ENCODE measurements around the gene FAF1. TPM values are rescaled to one million over a fixed set of nuclear protein-coding genes. Genes with fewer than 3 reads are reported as not detected.
A peak's percentile ranks its signal among the peaks of the same experiment; 100 is the strongest.

The FAF1 gene
- total RNA-seq, 1 donor from 2014 or later, result 46.4 TPM

- Histone ChIP-seq H3K27me3 (peaks cover 11% of the 10 kb centered on the region), H3K9me3 (no peaks in the 10 kb centered on the region), H3K4me1 (no peaks in the 10 kb centered on the region), H3K36me3 (no peaks in the 10 kb centered on the region), H3K27ac (peak within 1 kb of the TSS; percentile 94), H3K4me3 (peak within 1 kb of the TSS; percentile 73)
- peak; percentile 8 for ATAC-seq
- TF ChIP-seq CTCF (IDR thresholded peaks at IDR 0.05), result no peak
- intact Hi-C loops (cut with DNase I), result no loop called here
- DNase-seq, result peak; percentile 76
Measured at GRCh38 chr1:50969611-50970508, 9.8 kb upstream of the FAF1 start, which contains the start of gene CDKN2C. CDKN2C (plus strand) TSS chr1:50970245; CDS start chr1:50970369, 124 bp downstream.

GRCh38 chr1:50968821-50969610, 8.9 kb upstream of the FAF1 start:
- DNase-seq, result peak; percentile 79
- H3K27me3 ChIP-seq, result peaks cover 8% of the 10 kb centered on the region
- no peaks in the 10 kb centered on the region for H3K4me1 ChIP-seq
- no peak for TF ChIP-seq CTCF (IDR thresholded peaks at IDR 0.05)
- intact Hi-C loops (cut with DNase I), result no loop called here
- peak overlapping the region; percentile 73 for H3K4me3 ChIP-seq
- ATAC-seq, result peak; percentile 53
- H3K9me3 ChIP-seq, result no peaks in the 10 kb centered on the region
- peak overlapping the region; percentile 94 for H3K27ac ChIP-seq
- no peaks in the 10 kb centered on the region for H3K36me3 ChIP-seq

- no peaks in the 10 kb centered on the region for H3K9me3 ChIP-seq
- TF ChIP-seq CTCF (IDR thresholded peaks at IDR 0.05), result peak; percentile 47
- ATAC-seq, result peak; percentile 96
- peak overlapping the region; percentile 73 for H3K4me3 ChIP-seq
- no peaks in the 10 kb centered on the region for H3K36me3 ChIP-seq
- peaks cover 7% of the 10 kb centered on the region for H3K27me3 ChIP-seq
- no peaks in the 10 kb centered on the region for H3K4me1 ChIP-seq
- H3K27ac ChIP-seq, result peak overlapping the region; percentile 94
- peak; percentile 96 for DNase-seq
- intact Hi-C loops (cut with DNase I), result no loop called here
Measured at GRCh38 chr1:50968158-50968820, 8.2 kb upstream of the FAF1 start.

- Histone ChIP-seq H3K4me3 (peak overlapping the region; percentile 73), H3K36me3 (no peaks in the 10 kb centered on the region), H3K4me1 (no peaks in the 10 kb centered on the region), H3K9me3 (no peaks in the 10 kb centered on the region), H3K27me3 (peaks cover 7% of the 10 kb centered on the region), H3K27ac (peak overlapping the region; percentile 94)
- intact Hi-C loops (cut with DNase I), result no loop called here
- DNase-seq (no peak), ATAC-seq (no peak)
- no peak for TF ChIP-seq CTCF (IDR thresholded peaks at IDR 0.05)
Measured at GRCh38 chr1:50967416-50968157, 7.5 kb upstream of the FAF1 start.

- Histone ChIP-seq H3K27ac (peak overlapping the region; percentile 94), H3K27me3 (peaks cover 7% of the 10 kb centered on the region), H3K4me3 (peak overlapping the region; percentile 73), H3K4me1 (no peaks in the 10 kb centered on the region), H3K9me3 (no peaks in the 10 kb centered on the region), H3K36me3 (no peaks in the 10 kb centered on the region)
- no peak for TF ChIP-seq CTCF (IDR thresholded peaks at IDR 0.05)
- DNase-seq (no peak), ATAC-seq (no peak)
- intact Hi-C loops (cut with DNase I), result no loop called here
Measured at GRCh38 chr1:50966991-50967390, 6.9 kb upstream of the FAF1 start.
